K562 (cell line): ENCODE results near the gene APIP. TPM values are rescaled to one million over a fixed set of nuclear protein-coding genes. Genes with fewer than 3 reads are reported as not detected.

Source experiments
- ATAC-seq: fragments of 200-7000 bp; cut with Tn5 transposase; 3 replicates; pipeline ENCODE4 v1.9.1; 2020; ENCODE audit warnings: moderate library complexity
- BruUV-seq: library from RNA; stranded (reverse); fragments of 400-500 nt; replicated peaks from 2 replicates; lab custom pipeline; 2021; lab: Mats Ljungman, UMichigan
- CTCF ChIA-PET: fragments of 300-600 bp; formaldehyde crosslinking; extraction: SDS; loops from one replicate; lab custom pipeline; 2021; ENCODE audit warnings: low intra/inter-chr PET ratio; lab: Yijun Ruan, JAX
- POLR2A ChIA-PET: fragments of 300-600, 350-650 bp; sonication (Branson Sonifier 250); formaldehyde crosslinking; extraction: SDS; loops from one replicate; lab custom pipeline; 2021; ENCODE audit warnings: antibody characterized with exemption, inconsistent platforms; lab: Yijun Ruan, JAX
- DNase-seq, 4 experiments: peaks; one replicate each; pipeline versions ENCODE4 v3.0.0 to v3.0.0-alpha.2; 2011 to 2018; ENCODE audit warnings: low spot score in 3 of 4, mixed read lengths in 3 of 4; ENCODE audit errors: extremely low read depth in 1 of 4
- FAIRE-seq: peaks from 2 replicates; lab custom pipeline; 2011; peaks lifted over from hg19 to GRCh38; lab: Jason Lieb, UNC
- H2AFZ ChIP-seq: 2 replicates; pipeline ENCODE4 v1.6.0; 2011; ENCODE audit warnings: low read depth, low read length, control low read depth, inconsistent platforms
- H3K27ac ChIP-seq: fragments of 200-600 bp; 3 replicates; pipeline ENCODE4 v1.8.0; 2011; ENCODE audit warnings: low read depth, mild to moderate bottlenecking, control low read depth, inconsistent platforms, low read length, moderate library complexity, mixed read lengths; ENCODE audit errors: extremely low read depth
- H3K27me3 ChIP-seq, 2 experiments: fragments of 300-600 bp in 1 of 2; 2 replicates in 1 of 2; 3 replicates in 1 of 2; pipeline versions ENCODE4 v1.6.0 to v1.8.0; 2011; ENCODE audit warnings: inconsistent platforms in 2 of 2, low read length in 2 of 2, mild to moderate bottlenecking in 1 of 2, mixed read lengths in 1 of 2, moderate library complexity in 1 of 2; ENCODE audit not compliant: control insufficient read depth in 2 of 2, insufficient read depth in 2 of 2
- H3K36me3 ChIP-seq: fragments of 300-600 bp; 3 replicates; pipeline ENCODE4 v1.8.0; 2011; ENCODE audit warnings: mild to moderate bottlenecking, low read length, inconsistent platforms; ENCODE audit not compliant: control insufficient read depth, insufficient read depth
- H3K4me1 ChIP-seq, 2 experiments: fragments of 200-600 bp in 1 of 2; replicated peaks in 1 of 2; 2 replicates in 1 of 2; 3 replicates in 1 of 2; pipeline versions ENCODE4 v1.5.1 to v1.8.0; 2011; ENCODE audit warnings: inconsistent platforms in 2 of 2, low read length in 2 of 2, mild to moderate bottlenecking in 1 of 2, mixed read lengths in 1 of 2, moderate library complexity in 1 of 2; ENCODE audit not compliant: control insufficient read depth in 2 of 2, insufficient read depth in 2 of 2
- H3K4me2 ChIP-seq: 2 replicates; pipeline ENCODE4 v1.6.1; 2011; ENCODE audit warnings: low read length, control low read depth, inconsistent platforms, mixed read lengths; ENCODE audit not compliant: insufficient read depth
- H3K4me3 ChIP-seq: fragments of 200-600 bp; sonication (generic), shearing (Covaris generic); 2 replicates; pipeline ENCODE4 v1.5.1; 2016; ENCODE audit warnings: control low read depth, inconsistent platforms
- H3K79me2 ChIP-seq: fragments of 200-600 bp; 3 replicates; pipeline ENCODE4 v1.8.0; 2011; ENCODE audit warnings: low read length, inconsistent platforms; ENCODE audit not compliant: control insufficient read depth, insufficient read depth
- H3K9ac ChIP-seq, 2 experiments: 2 replicates each; pipeline versions ENCODE4 v1.6.0 to v1.6.1; 2011; ENCODE audit warnings: low read depth in 2 of 2, low read length in 2 of 2, control low read depth in 1 of 2, inconsistent platforms in 1 of 2, mild to moderate bottlenecking in 1 of 2, mixed read lengths in 1 of 2; ENCODE audit not compliant: insufficient read depth in 1 of 2
- H3K9me1 ChIP-seq: one replicate; pipeline ENCODE4 v1.6.0; 2011; ENCODE audit warnings: inconsistent platforms, mild to moderate bottlenecking, low read length, moderate library complexity; ENCODE audit not compliant: control insufficient read depth, insufficient read depth
- H3K9me3 ChIP-seq: replicated peaks from 2 replicates; pipeline ENCODE4 v1.5.1; 2011; ENCODE audit warnings: low read depth, low read length, inconsistent platforms; ENCODE audit not compliant: control insufficient read depth, insufficient read depth
- H4K20me1 ChIP-seq: replicated peaks from 2 replicates; pipeline ENCODE4 v1.6.1; 2011; ENCODE audit warnings: low read length, inconsistent platforms, mixed read lengths; ENCODE audit not compliant: control insufficient read depth, insufficient read depth
- CUX1 ChIP-seq: fragments of 200-800 bp; sonication (Bioruptor generic); IDR thresholded peaks from 2 replicates; pipeline ENCODE4 v1.6.1; 2016; ENCODE audit warnings: missing genetic modification characterization, missing compliant biosample characterization
- E4F1 ChIP-seq: fragments of 250-450 bp; sonication (Bioruptor Pico); IDR thresholded peaks from 2 replicates; pipeline ENCODE4 v1.5.0; 2021; ENCODE audit warnings: mild to moderate bottlenecking, borderline replicate concordance
- ETV1 ChIP-seq: fragments of 450-650 bp; conservative IDR thresholded peaks from 2 replicates; pipeline ENCODE4 v1.6.1; 2016; ENCODE audit warnings: missing genetic modification characterization, control low read depth, low read depth, missing compliant biosample characterization
- GTF2A2 ChIP-seq: IDR thresholded peaks from 2 replicates; pipeline ENCODE4 v1.6.1; 2016; ENCODE audit warnings: mild to moderate bottlenecking, missing genetic modification characterization, missing compliant biosample characterization
- NR3C1 ChIP-seq: sonication (generic); formaldehyde crosslinking; IDR thresholded peaks from 2 replicates; pipeline ENCODE4 v1.8.1; 2022; ENCODE audit warnings: missing genetic modification reagents
- PBX2 ChIP-seq, 2 experiments: IDR thresholded peaks in 1 of 2; conservative IDR thresholded peaks in 1 of 2; 2 replicates each; pipeline ENCODE4 v1.6.1; 2016; ENCODE audit warnings: low read depth in 2 of 2, mild to moderate bottlenecking in 1 of 2, missing compliant biosample characterization in 1 of 2, missing genetic modification characterization in 1 of 2, moderate library complexity in 1 of 2
- POLR2H ChIP-seq: IDR thresholded peaks from 2 replicates; pipeline ENCODE4 v1.6.1; 2016; ENCODE audit warnings: missing genetic modification characterization, low read depth, mild to moderate bottlenecking, control low read depth, missing compliant biosample characterization, moderate library complexity
- SAP30 ChIP-seq: fragments of 200-600 bp; sonication (generic); IDR thresholded peaks from 2 replicates; pipeline ENCODE4 v1.6.1; 2012; ENCODE audit warnings: borderline replicate concordance, low read depth, mild to moderate bottlenecking, moderate library complexity, low read length, control low read depth, inconsistent platforms; ENCODE audit not compliant: insufficient read depth, poor library complexity, severe bottlenecking
- SMARCA4 ChIP-seq: fragments of 450-650 bp; IDR thresholded peaks from 2 replicates; pipeline ENCODE4 v1.6.1; 2016
- SMARCC2 ChIP-seq: fragments of 450-650 bp; IDR thresholded peaks from 2 replicates; pipeline ENCODE4 v1.6.1; 2017; ENCODE audit warnings: antibody characterized with exemption, moderate library complexity, mild to moderate bottlenecking, low read depth
- ZNF668 ChIP-seq: fragments of 250-450 bp; sonication (Bioruptor Pico); IDR thresholded peaks from 2 replicates; pipeline ENCODE4 v1.8.0; 2022; ENCODE audit warnings: mild to moderate bottlenecking, inconsistent platforms
- WGBS: fragments of 100-300 bp; shearing (Covaris generic); methylation state at CpG from one replicate; pipeline ENCODE4 v1.1.6; 2016; ENCODE audit warnings: low coverage, mixed read lengths; ENCODE audit not compliant: insufficient coverage; ENCODE audit errors: missing lambda C conversion rate; 5-methylcytosine and 5-hydroxymethylcytosine counted together
- in situ Hi-C: fragments of 300-500 bp; cut with MboI; formaldehyde crosslinking; loops from 4 replicates; pipeline ENCODE4 v1.15.0; 2018; ENCODE audit warnings: inconsistent platforms, mixed read lengths
- intact Hi-C: fragments of 100-400 bp; cut with micrococcal nuclease; formaldehyde crosslinking; loops from 2 replicates; pipeline ENCODE4 v1.14.2; 2022
- polyA plus RNA-seq, 8 experiments: library from polyadenylated mRNA; depleted of rRNA in 4 of 8; stranded (reverse) in 5 of 8; unstranded in 3 of 8; fragments of >200 nt; fragmentation: Nextera tagmentation in 2 of 8; fragmentation: Illumina TruSeq in 1 of 8; extraction: Ambion mirVana in 2 of 8; extraction: Trizol in 1 of 8; gene quantifications; 2 replicates each; pipeline versions ENCODE4 v1.2.1 to v1.2.3, GENCODE V29; 2011 to 2014; ENCODE audit warnings: inconsistent platforms in 1 of 8, missing spikeins in 1 of 8
- total RNA-seq, 7 experiments: library from RNA; depleted of rRNA in 6 of 7; stranded (reverse); fragments of >200 nt in 6 of 7; fragmentation: Illumina TruSeq in 2 of 7; extraction: Trizol in 2 of 7; gene quantifications; 2 replicates each; pipeline versions ENCODE4 v1.2.1 to v1.2.3, GENCODE V29; 2011 to 2021; ENCODE audit warnings: low replicate concordance in 1 of 7

Gene APIP
- total and polyA plus RNA-seq, 9 of the 15 experiments (the other 6 are each of a cell fraction or from before 2014, with no cell fraction given) = 63.7 to 110 (median 82.8) TPM

- Histone ChIP-seq H4K20me1 (peaks cover 12% of the 10 kb centered on the region; the same call in 1 of the 2 replicates), H3K36me3 (peaks cover 19% of the 10 kb centered on the region; the same call in 2 of the 3 replicates), H3K27ac (no peak overlapping the region), H3K9me3 (no peaks in the 10 kb centered on the region), H2AFZ (no peak overlapping the region), H3K9ac (no peak overlapping the region), H3K79me2 (peaks cover 39% of the 10 kb centered on the region), H3K4me2 (no peak overlapping the region), H3K27me3 (no peaks in the 10 kb centered on the region), H3K9me1 (no peaks in the 10 kb centered on the region), H3K4me1 (no peaks in the 10 kb centered on the region), H3K4me3 (no peak overlapping the region)
- ATAC-seq (no peak), FAIRE-seq (no peak), DNase-seq (no peak)
- intact Hi-C loops (loop anchor here (2.0 to 10.0 kb wide), 4 partner anchors 312 to 724 kb away; partner anchors contain the start of genes ABTB2 and ELF5), in situ Hi-C loops (loop anchor here (10.0 kb wide), 1 partner anchor 534 kb away; no protein-coding TSS in a partner anchor)
- CTCF ChIA-PET = interaction anchor here (0.7 to 2.7 kb wide), 3 partner anchors 58 to 538 kb away, joined by 3 to 16 read pairs (median 3); no protein-coding TSS in a partner anchor
- WGBS = 93% methylated on average over 3 of the region's 10 CpGs
- POLR2A ChIA-PET = interaction anchor here (0.6 to 1.7 kb wide), 6 partner anchors 10 to 332 kb away, joined by 3 to 5 read pairs (median 4); no protein-coding TSS in a partner anchor
- BruUV-seq = no TSS peak
- TF ChIP-seq E4F1 = no peak
- no peak for TF ChIP-seq GTF2A2 (tag)
- TF ChIP-seq NR3C1 (CRISPR knock-in tag) = no peak
- TF ChIP-seq ETV1 (tag) = no peak
- TF ChIP-seq PBX2 (CRISPR knock-in tag; IDR thresholded peaks at IDR 0.05; ENCODE audit: low read depth) = no peak
- TF ChIP-seq PBX2 (tag; conservative IDR thresholded peaks at IDR 0.05; ENCODE audit: low read depth) = no peak
- no peak for TF ChIP-seq SAP30
- no peak for TF ChIP-seq CUX1 (CRISPR knock-in tag)
- no peak for TF ChIP-seq ZNF668 (CRISPR knock-in tag)
- no peak for TF ChIP-seq POLR2H (tag)
- no peak for TF ChIP-seq SMARCA4
- TF ChIP-seq SMARCC2 = no peak
Observed at GRCh38 chr11:34898474-34898873, 17.7 kb downstream of the APIP start.
